Erythroblast (primary cell): Measurements from ENCODE around the gene TNNT2.

Experiments used
- DNase-seq, 2 experiments: peaks; one replicate each; lab custom pipeline; 2025; lab: John Stamatoyannopoulos, UW
- GATA1 ChIP-seq: IDR thresholded peaks from 2 replicates; pipeline ENCODE4 v1.6.1; 2011; ENCODE audit warnings: low read depth, mild to moderate bottlenecking, control low read depth, low read length, moderate library complexity
- POLR2A ChIP-seq: IDR thresholded peaks from 2 replicates; pipeline ENCODE4 v1.6.1; 2011; ENCODE audit warnings: mild to moderate bottlenecking, low read length

The TNNT2 gene

DNA sequence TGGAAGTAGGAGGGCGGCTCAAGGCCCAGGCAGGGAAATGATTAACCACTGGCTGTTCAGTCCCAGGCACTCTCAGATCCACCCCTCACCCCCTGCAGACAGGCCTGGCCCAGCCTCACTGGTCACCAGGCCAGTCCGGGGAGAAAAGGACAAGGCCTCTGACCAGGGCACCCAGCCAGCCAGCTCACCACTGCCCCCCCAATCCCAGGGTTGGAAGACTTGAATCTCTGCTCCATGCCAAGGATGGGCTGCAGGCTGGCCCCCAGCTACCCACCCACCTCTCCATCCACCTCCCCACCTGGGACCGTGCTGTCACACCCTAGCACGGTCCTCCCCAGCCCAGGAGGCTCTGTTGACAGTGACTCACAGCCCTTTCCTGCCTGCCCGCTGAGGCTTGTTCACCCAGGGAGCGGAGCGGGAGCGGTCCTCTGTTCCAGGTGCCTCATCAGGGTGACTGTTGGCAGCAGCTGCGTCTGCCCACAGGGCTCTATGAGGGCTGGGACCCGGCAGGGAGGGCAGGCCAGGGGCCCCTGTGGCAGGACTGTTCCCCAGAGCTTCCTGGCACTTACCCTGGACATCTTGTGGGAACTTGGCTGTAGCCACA is 19.5 kb upstream of the TNNT2 start:
- no peak for DNase-seq
- TF ChIP-seq GATA1 (no peak), POLR2A (no peak)

DNA sequence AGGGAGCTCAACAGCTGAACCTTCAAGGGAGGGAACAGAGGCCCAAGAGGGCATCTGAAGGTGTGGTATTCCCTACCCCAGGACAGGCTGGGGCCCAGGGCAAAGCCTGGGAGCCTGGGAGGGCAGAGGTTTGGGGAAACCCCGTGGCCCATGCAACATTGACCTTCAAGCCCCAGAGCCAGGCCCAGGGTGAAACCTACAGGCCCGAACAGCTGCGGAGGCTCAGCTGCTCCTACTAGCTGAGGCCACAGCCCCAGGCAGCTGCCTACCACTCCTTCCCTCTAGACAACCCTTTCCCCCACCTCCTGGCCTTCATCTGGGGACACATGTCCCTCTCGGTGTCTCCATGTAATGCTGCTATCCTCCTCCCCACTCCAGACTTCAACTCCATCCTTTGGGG is 18.5 kb upstream of the TNNT2 start:
- TF ChIP-seq POLR2A: no peak
- TF ChIP-seq GATA1: no peak

DNA sequence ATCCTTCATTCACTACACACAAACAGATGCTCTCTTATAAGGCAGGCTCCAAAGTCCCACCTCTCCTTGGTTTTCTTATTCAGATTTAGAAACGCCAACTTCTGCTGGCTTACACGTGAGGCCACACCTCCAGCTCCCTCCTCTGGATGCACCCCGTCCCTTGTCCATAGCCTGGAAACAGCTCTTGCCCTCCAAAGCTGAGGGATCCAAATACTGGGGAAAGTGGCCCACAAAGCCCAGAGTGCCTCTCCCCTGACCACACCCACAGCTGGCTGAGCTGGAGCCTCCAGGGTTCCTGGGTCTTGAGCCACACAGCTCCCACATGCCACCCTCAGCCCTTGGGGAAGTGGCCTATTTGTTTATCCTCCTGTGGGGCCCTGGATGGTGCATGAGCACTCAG is 17.1 kb upstream of the TNNT2 start:
- no peak for DNase-seq
- TF ChIP-seq POLR2A (no peak), GATA1 (no peak)

More for the DNA sequence above, 18.5 kb upstream of the TNNT2 start:
- DNase-seq: no peak

DNA sequence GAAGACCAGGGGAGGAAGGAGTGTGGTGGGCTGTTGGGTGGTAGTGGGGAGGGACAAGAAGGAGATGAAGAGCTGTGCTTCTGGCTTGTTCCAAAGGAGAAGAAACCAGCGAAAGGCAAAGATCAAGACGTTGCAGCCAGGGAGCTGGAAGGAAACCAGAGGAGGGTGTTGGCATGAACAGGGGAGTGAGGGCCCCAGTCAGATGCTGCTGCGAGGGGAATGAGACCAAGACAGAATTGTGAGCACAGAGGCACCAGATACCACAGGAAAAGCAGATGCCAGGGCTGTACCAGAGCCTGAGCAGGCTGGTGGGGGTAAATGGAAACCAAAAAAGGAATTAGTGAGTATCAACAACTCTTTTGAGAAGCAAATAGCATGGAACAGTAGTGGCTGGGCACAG is 15.6 kb upstream of the TNNT2 start:
- TF ChIP-seq POLR2A (no peak), GATA1 (no peak)
- DNase-seq: no peak

DNA sequence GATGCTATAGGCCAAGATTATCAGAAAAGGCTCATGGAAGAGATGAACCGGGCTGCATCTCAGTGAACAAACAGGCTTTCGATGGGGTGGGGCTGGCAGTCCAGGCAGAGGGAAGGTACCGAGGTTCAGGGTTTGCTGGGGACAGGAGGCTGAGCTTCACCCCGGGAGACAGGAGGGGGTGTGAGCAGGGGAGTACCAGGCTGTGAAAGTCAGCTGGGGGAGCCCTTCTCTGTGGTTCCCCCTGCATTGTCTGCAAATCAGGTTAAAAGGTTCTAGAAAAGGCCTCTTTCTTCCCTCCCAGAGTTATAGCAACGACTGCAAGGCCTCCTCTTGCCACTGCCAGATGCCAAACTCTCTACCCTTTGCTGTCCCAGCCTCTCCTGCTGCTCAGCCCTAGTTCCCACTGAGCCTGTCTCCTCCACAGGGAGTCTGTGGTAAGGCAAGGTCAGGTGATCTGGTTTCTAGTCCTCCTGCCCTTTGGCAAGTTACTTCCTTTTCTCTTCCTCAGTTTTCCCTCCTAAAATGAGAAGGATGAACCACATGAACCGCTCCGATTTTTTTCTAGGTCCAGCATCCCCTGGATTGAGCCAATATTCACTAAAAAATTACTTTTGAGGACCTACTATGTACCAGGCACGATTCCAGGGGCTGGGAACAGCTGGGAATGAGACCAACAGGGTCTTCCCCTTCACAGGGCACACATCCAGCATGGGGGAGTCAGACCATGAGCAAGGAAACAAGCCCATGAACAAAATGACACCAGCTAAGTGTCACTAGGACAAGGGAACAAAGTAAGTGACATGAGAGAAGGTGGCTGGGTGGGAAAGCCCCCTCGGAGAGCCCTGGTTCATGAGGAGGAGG is 14.4 kb upstream of the TNNT2 start:
- DNase-seq: no peak
- TF ChIP-seq GATA1: no peak
- no peak for TF ChIP-seq POLR2A

DNA sequence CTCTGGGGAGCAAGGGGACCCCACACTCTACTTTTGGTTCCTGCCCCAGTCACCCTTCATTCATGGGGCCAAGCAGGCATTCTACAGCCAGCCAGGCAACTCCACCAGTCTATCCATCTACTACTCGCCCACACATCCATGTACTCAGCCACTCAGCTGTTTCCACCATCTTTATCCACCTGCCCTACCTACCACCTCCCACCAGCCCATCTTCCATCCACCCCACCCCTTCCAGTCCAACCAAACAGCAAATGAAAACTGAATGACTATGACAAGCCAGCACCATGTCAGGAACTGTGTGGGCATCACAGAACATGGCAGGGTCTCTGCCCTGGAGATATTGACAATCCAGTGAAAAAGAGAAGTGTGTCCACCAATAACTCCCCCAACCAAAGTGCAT is 13.7 kb upstream of the TNNT2 start:
- no peak for TF ChIP-seq POLR2A
- no peak for TF ChIP-seq GATA1
- no peak for DNase-seq

DNA sequence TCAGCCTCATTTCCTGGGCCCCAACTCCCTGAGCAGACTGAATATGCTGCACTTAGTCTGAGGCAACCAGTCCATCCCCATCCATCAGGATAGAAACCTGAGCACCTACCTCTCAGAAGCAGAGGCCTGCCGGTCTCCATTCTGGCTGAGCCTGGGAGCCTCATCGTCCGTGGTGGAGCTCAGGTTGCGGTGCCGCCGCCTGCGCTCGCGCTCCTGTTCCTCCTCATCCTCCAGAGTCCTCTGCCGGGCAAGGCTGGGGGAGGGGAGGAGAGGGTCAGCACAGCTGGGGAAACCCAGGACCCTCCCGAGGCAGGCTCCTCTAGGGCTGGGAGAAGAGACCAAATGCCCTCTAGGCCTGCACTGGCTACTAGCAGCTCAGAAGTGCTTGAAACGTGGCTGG is 11.6 kb upstream of the TNNT2 start:
- DNase-seq: no peak
- TF ChIP-seq POLR2A (no peak), GATA1 (no peak)

DNA sequence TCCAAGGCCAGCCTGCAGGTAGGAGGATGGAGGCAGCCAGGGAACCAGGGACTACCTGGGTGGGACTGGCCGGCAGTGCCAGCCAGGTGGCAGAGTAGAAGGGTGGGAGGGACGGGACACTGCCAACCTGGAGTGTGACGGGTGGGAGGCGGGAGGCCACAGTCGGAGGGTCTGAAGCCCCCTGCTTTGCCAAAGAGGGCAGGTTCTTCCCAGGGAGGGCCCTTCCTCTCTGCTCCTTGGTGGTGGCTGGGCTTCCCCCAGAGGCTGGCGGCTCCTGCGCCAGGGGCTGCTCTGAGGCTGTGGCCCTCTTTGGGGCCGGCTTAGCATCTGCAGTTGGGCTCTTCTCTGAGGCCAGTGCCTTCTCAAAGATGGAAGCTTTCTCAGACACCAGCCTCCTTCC is 8.7 kb upstream of the TNNT2 start:
- DNase-seq: no peak
- TF ChIP-seq POLR2A (no peak), GATA1 (no peak)

DNA sequence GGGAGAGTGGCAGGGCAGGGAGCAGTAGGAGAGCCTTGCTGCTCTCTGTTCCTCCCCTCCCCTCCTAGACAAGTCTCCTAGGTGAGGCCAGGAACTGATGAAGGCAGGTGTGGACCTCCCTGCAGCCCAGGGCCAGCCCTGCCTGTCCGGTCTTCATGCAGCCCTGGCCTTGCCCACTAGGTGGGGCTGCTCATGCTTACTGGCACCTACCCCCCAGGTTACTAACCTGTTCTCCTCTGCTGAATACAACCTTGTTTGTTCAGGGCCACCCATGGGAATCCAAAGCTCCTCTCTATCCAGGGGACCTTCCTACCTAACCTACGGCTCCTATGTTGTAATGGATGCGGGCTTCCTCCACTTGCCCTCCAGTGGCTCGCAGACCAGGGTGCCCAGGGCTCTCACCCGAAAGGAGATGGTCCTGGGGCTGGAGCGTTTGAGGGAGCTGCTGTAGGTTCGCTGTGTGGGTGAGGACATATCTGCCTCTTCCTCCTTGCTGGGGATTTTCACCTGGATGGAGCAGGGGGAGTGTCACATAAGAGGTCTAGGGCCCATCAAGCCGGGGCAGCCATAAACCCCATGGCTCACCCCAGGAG is 7.9 kb upstream of the TNNT2 start:
- no peak for TF ChIP-seq POLR2A
- DNase-seq: peak; percentile 13 to 47

DNA sequence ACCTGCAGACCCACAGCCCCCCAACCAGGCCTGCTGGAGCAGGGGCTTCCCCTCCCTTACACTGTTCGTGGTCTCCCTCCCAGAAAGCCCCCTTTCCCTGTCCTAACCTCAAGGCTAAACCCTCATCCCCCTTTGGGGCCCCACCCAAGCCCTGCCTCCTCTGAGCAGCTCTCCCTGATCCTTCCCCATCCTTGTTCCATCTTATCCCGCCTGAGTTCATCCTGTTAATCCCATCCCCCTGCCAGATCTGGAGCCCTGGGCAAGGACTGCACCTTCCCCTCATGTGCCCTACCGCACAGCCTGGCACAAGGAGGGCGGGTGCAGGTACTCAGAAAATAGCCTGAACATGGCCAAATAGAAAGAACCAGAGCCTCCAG is 6.9 kb upstream of the TNNT2 start:
- TF ChIP-seq POLR2A: no peak
- TF ChIP-seq GATA1: no peak
- no peak for DNase-seq

DNA sequence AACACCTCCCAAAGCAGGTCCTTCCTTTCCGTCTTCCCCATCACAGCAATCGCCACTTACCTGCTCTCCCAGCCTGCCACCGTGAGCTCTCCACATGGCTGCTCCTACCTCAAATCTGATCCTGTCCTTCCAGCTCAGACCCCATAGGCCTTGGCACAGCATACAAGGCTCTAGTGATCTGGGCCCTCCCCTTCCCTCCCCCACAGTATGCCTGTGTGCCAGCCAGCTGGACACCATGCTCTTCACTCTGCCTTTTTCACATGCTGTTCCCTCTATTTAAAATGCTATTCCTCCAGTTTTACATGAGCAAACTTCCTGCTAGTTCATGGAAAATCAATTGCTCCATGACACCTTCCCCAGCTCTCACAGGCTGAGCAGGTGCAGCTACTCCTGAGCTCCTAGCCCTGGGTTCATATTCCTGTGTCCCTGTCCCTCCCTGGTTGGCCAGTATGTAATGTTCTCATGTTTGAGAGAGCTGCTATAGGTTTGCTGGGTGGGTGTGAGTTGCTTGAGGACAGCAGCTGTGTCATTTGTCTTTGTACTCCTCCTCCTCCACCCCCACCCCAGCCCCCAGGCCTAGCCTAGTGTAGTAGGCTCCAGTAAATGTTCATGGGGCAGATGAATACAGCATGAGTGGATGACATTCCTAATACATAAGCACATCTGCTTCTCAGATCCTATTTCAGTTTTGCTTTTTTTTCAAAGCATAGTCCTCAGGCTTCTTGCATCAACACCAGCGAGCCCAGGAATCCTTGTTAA is 6.3 kb upstream of the TNNT2 start:
- no peak for DNase-seq
- TF ChIP-seq POLR2A: no peak
- TF ChIP-seq GATA1: no peak

DNA sequence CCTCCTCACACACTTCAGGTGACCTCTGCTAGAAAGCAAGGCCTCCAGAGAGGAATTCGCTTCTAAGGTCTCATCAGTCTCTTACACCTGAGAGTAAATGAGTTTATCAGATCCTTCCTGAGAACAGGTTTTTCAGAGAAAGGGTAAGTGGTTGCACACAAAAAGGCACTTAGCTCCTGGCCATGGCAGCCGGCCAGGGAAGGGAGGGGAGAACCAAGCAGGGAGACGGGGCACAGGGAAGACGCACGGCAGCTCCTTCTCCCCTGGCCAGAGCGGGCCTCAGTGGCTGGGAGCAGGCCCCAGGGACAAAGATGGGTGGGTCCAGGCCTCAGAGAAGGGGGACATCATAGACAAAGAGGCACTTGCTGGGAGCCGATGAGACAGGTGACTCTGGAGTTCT is 3.6 kb upstream of the TNNT2 start:
- DNase-seq: no peak
- TF ChIP-seq GATA1 (no peak), POLR2A (no peak)

DNA sequence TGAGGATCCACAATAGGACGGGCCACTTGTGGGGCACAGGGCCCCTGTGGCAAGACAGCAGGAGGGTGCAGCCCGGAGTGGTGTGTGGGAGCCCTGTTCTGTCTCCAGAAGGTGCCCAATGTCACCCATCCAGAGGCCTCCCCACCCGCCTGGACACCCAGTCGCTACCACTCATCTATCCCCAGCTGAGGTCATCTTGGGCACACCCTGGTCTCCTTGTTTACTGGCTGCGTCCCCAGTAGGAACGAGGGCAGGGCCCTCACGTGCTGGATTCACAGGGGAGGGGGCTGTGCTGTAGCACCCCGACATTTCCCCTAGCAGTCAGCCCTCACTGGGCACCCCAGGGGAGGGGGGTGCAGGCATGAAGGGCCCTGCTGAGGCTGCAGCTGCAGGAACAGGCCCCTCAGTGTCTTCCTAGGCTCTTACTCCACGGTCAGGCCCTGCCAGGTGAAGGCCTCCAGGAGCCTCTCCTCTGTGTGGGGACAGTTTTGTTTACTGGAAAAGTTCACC is 2.3 kb upstream of the TNNT2 start:
- no peak for DNase-seq
- TF ChIP-seq POLR2A (no peak), GATA1 (no peak)
